Lower lobe of right lung (tissue), 2 donors: ENCODE results near the gene TSPAN5. TPM values are rescaled to one million over a fixed set of nuclear protein-coding genes. Genes with fewer than 3 reads are reported as not detected.

Experiments
- ATAC-seq, 2 donors: fragments of 200-7000 bp; cut with Tn5 transposase; one replicate each; pipeline ENCODE4 v1.9.1; 2020 to 2022; ENCODE audit warnings: mild to moderate bottlenecking in 2 of 2, moderate library complexity in 2 of 2
- DNase-seq: peaks from one replicate; pipeline ENCODE4 v3.0.0-alpha.2; 2020
- H3K27ac ChIP-seq: fragments of 200-600 bp; one replicate; pipeline ENCODE4 v1.8.0; 2022
- H3K27me3 ChIP-seq: fragments of 200-600 bp; one replicate; pipeline ENCODE4 v1.8.0; 2022; ENCODE audit warnings: low read depth
- H3K36me3 ChIP-seq: fragments of 200-600 bp; one replicate; pipeline ENCODE4 v1.8.0; 2022; ENCODE audit warnings: mild to moderate bottlenecking
- H3K4me1 ChIP-seq: fragments of 200-600 bp; one replicate; pipeline ENCODE4 v1.8.0; 2022
- H3K4me3 ChIP-seq: fragments of 200-600 bp; one replicate; pipeline ENCODE4 v1.8.0; 2022; ENCODE audit warnings: mild to moderate bottlenecking
- H3K9me3 ChIP-seq: fragments of 200-600 bp; one replicate; pipeline ENCODE4 v1.8.0; 2022
- CTCF ChIP-seq: fragments of 200-600 bp; IDR thresholded peaks from one replicate; pipeline ENCODE4 v1.8.0; 2022; ENCODE audit warnings: antibody characterized with exemption, mild to moderate bottlenecking
- intact Hi-C: fragments of 100-400 bp; cut with DNase I; formaldehyde crosslinking; loops from one replicate; pipeline ENCODE4 v1.11.0; 2022
- total RNA-seq: library from RNA; stranded (reverse); fragmentation: NEBNext Ultra II Directional; extraction: Animal tissue kit (Norgen Biotek cat#: 25700); gene quantifications from one replicate; pipeline ENCODE4 v1.2.1, GENCODE V29; 2021
- donor health status: DM: no; HTN: yes; CAD: no; lungs with severe emphysema.

TSPAN5 gene
- total RNA-seq, 1 donor from 2014 or later: 5.7 TPM

GRCh38 chr4:98608356-98608755 is 50.1 kb downstream of the TSPAN5 start:
- H3K9me3 ChIP-seq: no peaks in the 10 kb centered on the region
- intact Hi-C loops: no loop called here
- ATAC-seq (no peak), DNase-seq (no peak)
- no peak overlapping the region for H3K4me3 ChIP-seq
- H3K4me1 ChIP-seq: no peaks in the 10 kb centered on the region
- no peaks in the 10 kb centered on the region for H3K27me3 ChIP-seq
- no peak overlapping the region for H3K27ac ChIP-seq
- TF ChIP-seq CTCF: no peak
- no peaks in the 10 kb centered on the region for H3K36me3 ChIP-seq

GRCh38 chr4:98606894-98607293 is 51.5 kb downstream of the TSPAN5 start:
- no peak for ATAC-seq
- H3K36me3 ChIP-seq: no peaks in the 10 kb centered on the region
- no peaks in the 10 kb centered on the region for H3K9me3 ChIP-seq
- TF ChIP-seq CTCF: no peak
- no peaks in the 10 kb centered on the region for H3K27me3 ChIP-seq
- no peaks in the 10 kb centered on the region for H3K4me1 ChIP-seq
- intact Hi-C loops: no loop called here
- H3K4me3 ChIP-seq: no peak overlapping the region
- DNase-seq: no peak
- H3K27ac ChIP-seq: no peak overlapping the region

- Histone ChIP-seq H3K4me1 (no peaks in the 10 kb centered on the region), H3K27me3 (no peaks in the 10 kb centered on the region), H3K4me3 (no peak overlapping the region), H3K27ac (no peak overlapping the region), H3K9me3 (no peaks in the 10 kb centered on the region), H3K36me3 (no peaks in the 10 kb centered on the region)
- DNase-seq: no peak
- ATAC-seq: no peak
- intact Hi-C loops: no loop called here
- no peak for TF ChIP-seq CTCF
Observed at GRCh38 chr4:98605216-98605615, 53.2 kb downstream of the TSPAN5 start.

- intact Hi-C loops: no loop called here
- no peak for TF ChIP-seq CTCF
Observed at GRCh38 chr4:98604723-98605122, 53.7 kb downstream of the TSPAN5 start.

GRCh38 chr4:98603683-98604521 is 54.5 kb downstream of the TSPAN5 start:
- DNase-seq (no peak), ATAC-seq (no peak)
- no peaks in the 10 kb centered on the region for H3K4me1 ChIP-seq
- no peaks in the 10 kb centered on the region for H3K27me3 ChIP-seq
- no peaks in the 10 kb centered on the region for H3K36me3 ChIP-seq
- no peak overlapping the region for H3K4me3 ChIP-seq
- peaks cover 9% of the 10 kb centered on the region for H3K9me3 ChIP-seq
- H3K27ac ChIP-seq: no peak overlapping the region
- no peak for TF ChIP-seq CTCF
- intact Hi-C loops: no loop called here

More at GRCh38 chr4:98604723-98605122, 53.7 kb downstream of the TSPAN5 start:
- DNase-seq: no peak
- Histone ChIP-seq H3K4me3 (no peak overlapping the region), H3K9me3 (peaks cover 5% of the 10 kb centered on the region), H3K36me3 (no peaks in the 10 kb centered on the region), H3K27ac (no peak overlapping the region), H3K4me1 (no peaks in the 10 kb centered on the region), H3K27me3 (no peaks in the 10 kb centered on the region)
- ATAC-seq: no peak
